ENCODE results near the gene CDH22. TPM values are rescaled to one million over a fixed set of nuclear protein-coding genes. Genes with fewer than 3 reads are reported as not detected.

CDH22 gene
- total and polyA plus RNA-seq, 2 donors (not counting 1 experiment from before 2014, with no cell fraction given): not detected

DNA sequence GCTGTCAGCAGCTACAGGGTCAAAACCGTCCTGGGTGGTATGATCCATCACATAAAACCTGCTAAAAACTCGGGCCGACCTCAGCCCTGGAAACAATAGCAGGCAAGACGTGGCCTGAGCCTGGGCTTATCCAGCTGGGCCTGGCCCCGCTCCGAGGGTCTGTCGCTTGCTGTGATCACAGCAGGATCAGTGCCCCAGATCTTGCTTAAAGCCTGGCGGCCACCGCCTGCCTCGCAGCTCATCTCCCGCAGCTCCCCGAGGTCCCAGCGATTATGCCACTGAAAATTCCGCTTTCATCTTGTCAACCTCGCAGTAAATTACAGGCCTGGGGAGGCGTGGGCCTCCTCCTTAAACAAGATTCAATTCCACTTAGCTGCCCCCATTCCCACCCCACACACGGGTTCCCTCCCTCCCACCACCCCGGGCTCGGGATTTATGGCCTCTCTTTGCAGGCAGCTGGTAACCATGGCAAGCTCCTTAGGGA is 40.1 kb downstream of the CDH22 start:
- no peaks in the 10 kb centered on the region for H4K20me1 ChIP-seq (ENCODE audit: control insufficient read depth, insufficient read depth, low read length, poor library complexity, severe bottlenecking)
- Mint-ChIP-seq H3K4me3 (no peak overlapping the region), H3K4me1 (no peaks in the 10 kb centered on the region), H3K27ac (no peak overlapping the region), H3K27me3 (peaks cover 65% of the 10 kb centered on the region), H3K9me3 (ENCODE audit: insufficient read depth) (peaks cover 4% of the 10 kb centered on the region)
- no peak overlapping the region for H3K9ac ChIP-seq (ENCODE audit: low read length)
- H3K27me3 ChIP-seq (replicated peaks in 1 of 4; ENCODE audit: control extremely low read depth in 1 of 4, control insufficient read depth in 3 of 4, insufficient read depth in 4 of 4, low read length in 3 of 4): peaks cover 0 to 45% (median 6%) of the 10 kb centered on the region in 4 experiments
- intact Hi-C loops (cut with micrococcal nuclease): no loop called here
- no peaks in the 10 kb centered on the region for H3K4me1 ChIP-seq (ENCODE audit: control insufficient read depth in 2 of 2, insufficient read depth in 2 of 2, low read length in 2 of 2)
- ChIA-PET CTCF (no interaction called here), POLR2A (no interaction called here)
- no peaks in the 10 kb centered on the region for H3K79me2 ChIP-seq (ENCODE audit: control insufficient read depth, insufficient read depth, low read length)
- DNase-seq: no peak
- H2AFZ ChIP-seq (ENCODE audit: insufficient read depth, low read depth, low read length, poor library complexity, severe bottlenecking): no peak overlapping the region
- WGBS (ENCODE audit: insufficient coverage): 42% methylated on average over 17 of the region's 19 CpGs
- H3K4me3 ChIP-seq (ENCODE audit: control extremely low read depth in 1 of 5, extremely low read depth in 1 of 5, insufficient read depth in 1 of 5, low read depth in 2 of 5, low read length in 4 of 5): no peak overlapping the region
- peaks cover 0 to 4% (median 0%) of the 10 kb centered on the region in 3 donors for H3K9me3 ChIP-seq (ENCODE audit: control extremely low read depth in 1 of 3, control insufficient read depth in 2 of 3, insufficient read depth in 1 of 3, low read length in 2 of 3)
- H3K36me3 ChIP-seq (replicated peaks in 1 of 2; ENCODE audit: control extremely low read depth in 1 of 2, control insufficient read depth in 1 of 2, extremely low read depth in 1 of 2, insufficient read depth in 2 of 2, low read length in 1 of 2): no peaks in the 10 kb centered on the region
- no peak overlapping the region for H3K4me2 ChIP-seq (replicated peaks; ENCODE audit: low read depth, low read length, poor library complexity, severe bottlenecking)
- H3K27ac ChIP-seq (ENCODE audit: low read length in 2 of 2): no peak overlapping the region
- ATAC-seq (ENCODE audit: low read depth): no peak
- no peak for TF ChIP-seq EZH2 (IDR thresholded peaks at IDR 0.05; ENCODE audit: borderline replicate concordance, insufficient read depth, low read depth, low read length, poor library complexity, severe bottlenecking)
- TF ChIP-seq, protein P1, sequence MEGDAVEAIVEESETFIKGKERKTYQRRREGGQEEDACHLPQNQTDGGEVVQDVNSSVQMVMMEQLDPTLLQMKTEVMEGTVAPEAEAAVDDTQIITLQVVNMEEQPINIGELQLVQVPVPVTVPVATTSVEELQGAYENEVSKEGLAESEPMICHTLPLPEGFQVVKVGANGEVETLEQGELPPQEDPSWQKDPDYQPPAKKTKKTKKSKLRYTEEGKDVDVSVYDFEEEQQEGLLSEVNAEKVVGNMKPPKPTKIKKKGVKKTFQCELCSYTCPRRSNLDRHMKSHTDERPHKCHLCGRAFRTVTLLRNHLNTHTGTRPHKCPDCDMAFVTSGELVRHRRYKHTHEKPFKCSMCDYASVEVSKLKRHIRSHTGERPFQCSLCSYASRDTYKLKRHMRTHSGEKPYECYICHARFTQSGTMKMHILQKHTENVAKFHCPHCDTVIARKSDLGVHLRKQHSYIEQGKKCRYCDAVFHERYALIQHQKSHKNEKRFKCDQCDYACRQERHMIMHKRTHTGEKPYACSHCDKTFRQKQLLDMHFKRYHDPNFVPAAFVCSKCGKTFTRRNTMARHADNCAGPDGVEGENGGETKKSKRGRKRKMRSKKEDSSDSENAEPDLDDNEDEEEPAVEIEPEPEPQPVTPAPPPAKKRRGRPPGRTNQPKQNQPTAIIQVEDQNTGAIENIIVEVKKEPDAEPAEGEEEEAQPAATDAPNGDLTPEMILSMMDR (IDR thresholded peaks at IDR 0.05): no peak

DNA sequence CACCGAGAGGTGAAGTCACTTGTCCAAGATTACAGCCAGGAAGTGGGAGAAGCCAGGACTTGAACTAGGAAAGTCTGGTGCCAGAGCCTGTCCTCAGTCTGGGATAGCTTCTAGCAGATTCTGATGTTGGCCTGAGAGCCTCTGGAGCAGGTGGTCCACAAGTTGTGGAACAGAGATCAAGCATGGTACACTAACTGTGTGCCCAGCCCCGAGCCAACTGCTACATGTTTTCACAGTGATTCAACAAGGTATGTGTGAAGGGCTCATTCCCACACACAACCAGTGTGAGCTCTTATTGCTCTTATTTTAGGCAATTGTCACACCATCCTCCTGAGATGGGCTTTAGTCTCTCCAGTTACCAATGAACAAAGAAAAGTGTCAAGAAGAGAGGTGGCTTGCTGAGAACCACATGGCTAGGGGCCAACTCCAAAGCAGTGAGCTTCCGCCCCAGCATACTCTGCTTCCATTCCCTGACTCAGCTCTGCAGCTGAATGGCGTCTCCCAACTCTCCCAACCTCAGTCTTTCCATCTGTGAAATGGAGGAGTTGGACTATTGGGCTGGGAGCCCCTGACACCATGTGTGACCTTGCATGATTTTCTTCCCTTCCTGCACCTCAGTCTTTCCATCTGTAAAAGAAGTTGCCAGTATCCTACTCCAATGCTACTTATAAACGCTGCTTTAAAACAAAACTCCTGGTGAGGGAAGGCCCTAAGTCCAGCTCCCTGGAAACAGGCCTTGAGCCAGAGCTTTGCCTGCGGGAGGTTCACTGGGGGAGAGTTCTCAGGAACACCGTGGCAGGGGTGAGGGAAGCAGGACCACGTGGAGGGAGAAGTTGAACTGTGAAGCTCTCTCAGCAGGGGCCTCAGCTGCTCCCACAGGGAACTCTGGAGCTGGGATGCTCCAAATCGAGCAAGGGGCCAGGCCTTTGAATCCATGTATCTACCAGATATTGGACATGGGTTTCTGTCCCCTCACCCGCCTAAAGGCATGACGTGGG is 40.9 kb downstream of the CDH22 start:
- DNase-seq (no peak), ATAC-seq (ENCODE audit: low read depth) (no peak)
- H3K4me3 ChIP-seq (ENCODE audit: control extremely low read depth in 1 of 5, extremely low read depth in 1 of 5, insufficient read depth in 1 of 5, low read depth in 2 of 5, low read length in 4 of 5): no peak overlapping the region
- peaks cover 0 to 46% (median 6%) of the 10 kb centered on the region in 4 experiments for H3K27me3 ChIP-seq (replicated peaks in 1 of 4; ENCODE audit: control extremely low read depth in 1 of 4, control insufficient read depth in 3 of 4, insufficient read depth in 4 of 4, low read length in 3 of 4)
- H3K79me2 ChIP-seq (ENCODE audit: control insufficient read depth, insufficient read depth, low read length): no peaks in the 10 kb centered on the region
- ChIA-PET CTCF (interaction anchor here (0.5 kb wide), 1 partner anchor 63 kb away, joined by 3 read pairs; no protein-coding TSS in a partner anchor), POLR2A (no interaction called here)
- no peaks in the 10 kb centered on the region for H4K20me1 ChIP-seq (ENCODE audit: control insufficient read depth, insufficient read depth, low read length, poor library complexity, severe bottlenecking)
- no peaks in the 10 kb centered on the region for H3K4me1 ChIP-seq (ENCODE audit: control insufficient read depth in 2 of 2, insufficient read depth in 2 of 2, low read length in 2 of 2)
- H3K27me3 Mint-ChIP-seq: peaks cover 71% of the 10 kb centered on the region
- TF ChIP-seq, protein P1 (IDR thresholded peaks at IDR 0.05): no peak
- TF ChIP-seq EZH2 (IDR thresholded peaks at IDR 0.05; ENCODE audit: borderline replicate concordance, insufficient read depth, low read depth, low read length, poor library complexity, severe bottlenecking): no peak
- no peaks in the 10 kb centered on the region for H3K4me1 Mint-ChIP-seq
- no peak overlapping the region for H3K4me2 ChIP-seq (replicated peaks; ENCODE audit: low read depth, low read length, poor library complexity, severe bottlenecking)
- H3K27ac Mint-ChIP-seq: no peak overlapping the region
- no peaks in the 10 kb centered on the region for H3K36me3 ChIP-seq (replicated peaks in 1 of 2; ENCODE audit: control extremely low read depth in 1 of 2, control insufficient read depth in 1 of 2, extremely low read depth in 1 of 2, insufficient read depth in 2 of 2, low read length in 1 of 2)
- H3K9ac ChIP-seq (ENCODE audit: low read length): no peak overlapping the region
- intact Hi-C loops (cut with micrococcal nuclease): no loop called here
- no peak overlapping the region for H3K27ac ChIP-seq (ENCODE audit: low read length in 2 of 2)
- no peak overlapping the region for H2AFZ ChIP-seq (ENCODE audit: insufficient read depth, low read depth, low read length, poor library complexity, severe bottlenecking)
- no peak overlapping the region for H3K4me3 Mint-ChIP-seq
- H3K9me3 ChIP-seq (ENCODE audit: control extremely low read depth in 1 of 3, control insufficient read depth in 2 of 3, insufficient read depth in 1 of 3, low read length in 2 of 3): peaks cover 0 to 4% (median 0%) of the 10 kb centered on the region in 3 donors
- WGBS (ENCODE audit: insufficient coverage): 43% methylated on average over 7 of the region's 11 CpGs
- H3K9me3 Mint-ChIP-seq (ENCODE audit: insufficient read depth): peaks cover 4% of the 10 kb centered on the region
